GM21515 (cell line): ENCODE results near the gene YLPM1.
"Not testable (repeated sequence)": the region's sequence is repeated elsewhere in the genome, so short reads cannot be mapped to it uniquely, and the experiment has no call there.

Source experiments
- ATAC-seq: cut with Tn5 transposase; IDR thresholded peaks from one replicate; pipeline ENCODE4 v1.9.1; 2021; ENCODE audit not compliant: unreplicated experiment

The YLPM1 gene

GRCh38 chr14:74762917-74763802 lies at the start of gene YLPM1:
Gene YLPM1, plus strand, starts transcription at chr14:74763316. Its CDS starts 174 bp downstream, at chr14:74763490.
- peak; percentile 95 for ATAC-seq

GRCh38 chr14:74713395-74713735 lies 49.8 kb upstream of the YLPM1 start:
- no peak for ATAC-seq

GRCh38 chr14:74720526-74720925 lies 42.6 kb upstream of the YLPM1 start:
- no peak for ATAC-seq

GRCh38 chr14:74723134-74723533 lies 40.0 kb upstream of the YLPM1 start:
- no peak for ATAC-seq

- ATAC-seq: no peak
Measured at GRCh38 chr14:74732387-74732786, 30.7 kb upstream of the YLPM1 start.

GRCh38 chr14:74733221-74733620 lies 29.9 kb upstream of the YLPM1 start:
- ATAC-seq: no peak

GRCh38 chr14:74735125-74735524 lies 28.0 kb upstream of the YLPM1 start:
- no peak for ATAC-seq

GRCh38 chr14:74737753-74738325 lies 25.3 kb upstream of the YLPM1 start:
- no peak for ATAC-seq

- no peak for ATAC-seq
Measured at GRCh38 chr14:74739293-74740030, 23.7 kb upstream of the YLPM1 start.

- no peak for ATAC-seq
Measured at GRCh38 chr14:74747237-74747636, 15.9 kb upstream of the YLPM1 start.

- no peak for ATAC-seq
Measured at GRCh38 chr14:74754157-74754556, 9.0 kb upstream of the YLPM1 start.

GRCh38 chr14:74754899-74755298 lies 8.2 kb upstream of the YLPM1 start:
- ATAC-seq: no peak

GRCh38 chr14:74756326-74756725 lies 6.8 kb upstream of the YLPM1 start:
- ATAC-seq: no peak

- not testable (repeated sequence) for ATAC-seq
Measured at GRCh38 chr14:74758505-74758904, 4.6 kb upstream of the YLPM1 start.

GRCh38 chr14:74763803-74764531 lies 851 bp downstream of the YLPM1 start:
- ATAC-seq: no peak

- ATAC-seq: no peak
Measured at GRCh38 chr14:74765721-74766120, 2.6 kb downstream of the YLPM1 start.

GRCh38 chr14:74771399-74771798 lies 8.3 kb downstream of the YLPM1 start:
- no peak for ATAC-seq

GRCh38 chr14:74784634-74785033 lies 21.5 kb downstream of the YLPM1 start:
- no peak for ATAC-seq

- no peak for ATAC-seq
Measured at GRCh38 chr14:74785056-74785613, 22.0 kb downstream of the YLPM1 start.

- no peak for ATAC-seq
Measured at GRCh38 chr14:74786796-74787315, 23.7 kb downstream of the YLPM1 start.
